HG02678 (cell line): ENCODE data around the gene CNTNAP1.
A peak's percentile ranks its signal among the peaks of the same experiment; 100 is the strongest.

Experiments used
- ATAC-seq: cut with Tn5 transposase; IDR thresholded peaks from one replicate; pipeline ENCODE4 v1.9.1; 2021; ENCODE audit warnings: mild to moderate bottlenecking, moderate library complexity; ENCODE audit not compliant: unreplicated experiment

Gene CNTNAP1

DNA sequence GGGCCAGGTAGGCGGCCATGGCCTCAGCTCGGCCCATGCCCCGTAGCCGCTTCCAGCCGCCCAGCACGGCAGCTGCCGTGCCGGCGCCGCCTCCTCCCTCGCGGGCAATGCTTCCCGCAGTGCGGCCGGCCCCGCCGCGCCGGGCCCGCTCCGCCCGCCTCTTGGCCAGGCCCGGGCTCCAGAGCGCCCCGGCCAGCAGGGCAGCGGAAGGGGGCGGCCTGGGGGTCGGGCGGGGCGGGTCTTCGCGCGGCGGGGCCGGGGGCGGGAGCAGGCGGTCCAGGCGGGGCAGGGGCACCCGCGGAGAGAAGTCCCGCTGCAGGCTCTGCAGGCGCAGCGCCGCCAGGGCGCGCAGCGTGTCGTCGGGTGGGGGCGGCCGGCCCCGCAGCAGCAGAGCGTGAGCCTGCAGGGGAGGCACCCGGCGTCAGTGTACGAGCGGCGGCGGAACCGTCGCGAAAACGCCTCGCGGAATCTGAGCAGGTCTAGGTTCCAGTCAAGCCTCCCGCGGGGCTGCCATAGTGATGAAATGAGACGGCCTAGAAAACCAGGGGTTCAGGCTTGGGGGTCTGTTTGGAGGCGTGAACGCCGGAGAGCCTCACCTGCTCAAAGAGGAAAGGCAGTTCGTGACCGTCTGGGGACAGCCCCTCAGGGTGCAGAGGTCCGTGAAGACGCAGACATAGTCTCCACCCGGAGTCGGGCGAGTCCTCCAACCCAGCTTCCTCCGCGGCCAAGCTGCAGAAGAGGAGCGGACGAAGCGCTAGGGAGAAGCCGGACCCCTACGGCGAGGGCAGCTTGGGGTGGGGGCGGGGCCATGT is 12.1 kb upstream of the CNTNAP1 start:
- ATAC-seq = no peak

DNA sequence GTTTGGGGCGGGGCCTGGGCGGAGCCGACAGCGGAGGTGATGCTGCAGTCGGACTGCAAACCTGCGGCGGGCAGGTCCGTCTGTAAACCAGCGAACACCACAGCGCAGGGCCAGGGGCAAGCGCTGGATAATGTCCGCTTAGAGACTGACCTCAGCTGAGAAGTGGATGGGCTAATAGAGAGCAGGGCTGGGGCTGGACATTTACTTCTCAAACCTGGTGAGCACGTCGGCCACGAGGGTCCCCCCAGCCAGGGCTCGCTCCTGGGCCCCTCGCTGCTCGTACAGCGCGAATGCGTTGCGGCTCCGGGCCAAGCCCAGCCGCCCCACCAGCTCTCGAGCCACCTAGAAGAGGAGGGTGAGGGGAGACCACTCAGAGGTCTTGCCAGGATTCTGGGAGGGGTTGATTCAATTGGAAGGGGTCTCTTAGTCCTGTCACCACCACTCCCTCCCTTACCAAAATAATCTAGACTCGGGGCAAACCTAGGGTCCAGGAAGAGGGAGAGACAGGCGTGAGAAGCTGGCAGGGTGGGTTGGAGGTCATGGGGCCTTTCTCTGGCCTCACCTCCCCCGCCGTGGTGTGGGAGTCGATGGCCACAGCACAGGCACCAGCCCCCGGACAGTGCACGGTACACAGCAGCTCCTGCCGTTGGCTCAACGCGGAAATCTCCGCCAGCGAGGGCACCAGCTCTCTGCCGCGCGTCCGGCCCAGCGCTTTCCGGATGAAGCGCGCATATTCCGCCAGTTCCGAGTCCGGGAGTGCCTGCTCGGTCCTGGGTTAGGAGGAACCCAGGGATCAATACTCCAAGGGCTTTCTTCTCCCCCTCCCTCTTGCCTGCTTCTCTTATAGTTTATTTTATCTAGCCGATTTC is 11.3 kb upstream of the CNTNAP1 start:
- ATAC-seq = no peak

DNA sequence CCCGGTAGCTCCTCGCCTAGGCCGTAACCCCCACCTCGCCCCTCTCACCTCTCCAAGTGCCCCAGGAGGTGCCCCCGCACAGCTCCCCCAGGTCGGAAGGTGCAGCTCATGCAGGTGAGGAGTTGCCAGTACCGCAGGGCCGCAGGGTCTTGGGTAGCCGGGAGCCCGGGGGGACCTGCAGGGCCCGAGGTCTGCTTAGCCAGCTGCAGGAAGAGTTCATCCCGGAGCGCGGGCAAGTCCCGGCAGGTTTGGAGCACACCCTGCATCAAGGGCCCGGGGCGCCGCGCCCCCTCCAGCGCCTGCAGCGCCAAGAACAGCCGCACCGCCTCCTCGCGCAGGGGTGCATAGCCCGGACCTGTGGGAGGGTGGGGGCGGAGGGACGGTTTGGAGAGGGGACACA is 10.3 kb upstream of the CNTNAP1 start:
- no peak for ATAC-seq

DNA sequence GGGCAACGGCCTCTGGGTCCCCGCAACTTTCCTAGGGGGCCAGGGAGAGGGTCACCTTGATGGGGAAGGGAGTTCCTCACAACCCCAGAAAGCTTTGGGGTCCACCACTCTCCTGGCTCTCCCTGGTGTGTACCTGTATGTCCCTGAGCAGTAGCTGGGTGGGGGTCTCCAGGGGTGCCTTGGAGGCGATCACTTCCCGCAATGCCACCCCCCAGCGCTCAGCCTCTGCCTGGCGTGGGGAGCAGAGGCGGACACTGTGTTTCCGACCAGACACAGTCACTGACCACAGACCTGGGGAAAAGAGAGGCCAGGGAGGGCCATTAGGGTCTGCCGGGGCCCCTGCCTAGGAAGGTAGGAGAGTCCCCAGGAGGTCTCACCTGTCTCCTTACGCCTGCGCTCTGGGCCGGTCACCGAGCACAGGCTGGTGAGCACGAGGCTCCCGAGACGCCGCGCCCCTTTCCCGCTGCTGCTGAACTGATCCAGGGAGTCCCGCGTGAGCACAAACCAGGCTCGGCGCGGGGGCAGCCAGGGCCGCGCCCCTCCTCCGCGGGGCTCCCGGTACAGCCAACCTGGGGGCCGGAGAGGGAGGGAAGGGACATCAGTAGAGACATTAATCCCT is 9.0 kb upstream of the CNTNAP1 start:
- ATAC-seq = no peak

DNA sequence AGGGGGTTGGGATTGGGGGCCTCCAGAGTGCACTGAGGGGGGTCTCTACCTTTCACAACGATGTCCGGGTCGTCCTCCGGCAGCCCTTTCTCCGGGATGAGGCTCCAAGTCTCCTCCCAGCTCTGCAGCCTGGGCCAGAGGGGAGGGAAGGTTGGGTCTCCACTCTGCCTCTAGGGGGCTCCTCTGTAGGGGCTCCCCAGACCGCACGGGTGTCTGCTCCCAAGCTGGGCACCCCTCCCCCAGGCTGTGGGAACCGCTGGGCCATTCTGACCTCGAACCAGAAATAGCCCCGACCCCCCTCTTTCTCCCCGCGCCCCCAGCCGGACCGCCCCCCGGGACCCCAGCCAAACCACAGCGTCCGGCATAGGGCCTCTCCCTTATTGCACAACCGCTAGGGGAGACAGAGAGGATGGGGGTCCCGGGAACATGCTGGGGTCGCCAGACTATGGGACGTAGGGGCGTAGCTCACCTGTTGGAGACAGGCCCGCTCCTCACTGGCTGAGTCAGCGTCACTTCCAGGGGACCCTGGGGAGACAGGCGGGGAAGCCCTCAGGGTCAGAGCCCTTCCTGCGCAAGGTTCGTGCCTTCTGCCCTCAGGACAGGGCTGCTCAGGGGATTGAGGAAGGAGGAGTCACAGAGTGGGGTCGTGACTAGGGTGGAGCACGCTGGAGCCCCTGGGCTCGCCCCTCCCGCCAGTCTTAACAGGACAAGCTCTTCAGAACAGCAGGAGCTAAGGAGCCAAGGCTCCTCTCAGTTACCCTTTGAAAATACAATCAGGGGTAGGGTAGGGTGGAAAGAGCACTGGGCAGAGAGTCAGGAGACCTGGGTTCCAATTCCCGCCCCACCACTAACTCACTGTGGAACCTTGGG is 8.2 kb upstream of the CNTNAP1 start:
- ATAC-seq = no peak

DNA sequence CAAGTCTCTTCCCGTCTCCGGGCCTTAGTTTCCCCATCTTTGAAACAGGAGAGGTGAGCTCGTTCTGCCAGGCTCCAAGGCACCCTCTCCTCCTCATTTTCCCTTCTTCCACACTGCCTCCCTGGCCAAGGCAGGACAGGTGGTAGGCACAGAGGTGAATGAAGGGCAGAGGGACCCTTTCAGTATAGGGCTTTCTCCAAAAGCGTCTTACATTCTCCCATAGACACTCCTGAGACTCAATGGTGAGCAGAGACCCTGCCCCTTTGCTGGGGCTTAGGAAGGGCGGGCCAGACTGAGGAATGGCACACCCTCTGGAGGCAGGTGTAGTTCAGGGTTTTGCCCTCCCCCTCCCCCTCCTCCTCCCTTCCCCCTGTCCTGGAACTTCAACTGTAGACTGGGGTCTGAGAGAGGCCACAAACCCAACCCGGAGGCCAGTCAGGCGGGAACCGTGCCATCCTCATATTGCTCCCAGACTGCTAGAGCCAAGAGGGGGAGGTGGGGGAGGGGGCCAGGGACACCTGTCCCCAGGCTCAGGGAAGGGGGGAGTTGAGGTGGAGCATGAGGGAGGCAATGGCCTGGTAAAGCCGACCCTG is 7.5 kb upstream of the CNTNAP1 start:
- no peak for ATAC-seq

DNA sequence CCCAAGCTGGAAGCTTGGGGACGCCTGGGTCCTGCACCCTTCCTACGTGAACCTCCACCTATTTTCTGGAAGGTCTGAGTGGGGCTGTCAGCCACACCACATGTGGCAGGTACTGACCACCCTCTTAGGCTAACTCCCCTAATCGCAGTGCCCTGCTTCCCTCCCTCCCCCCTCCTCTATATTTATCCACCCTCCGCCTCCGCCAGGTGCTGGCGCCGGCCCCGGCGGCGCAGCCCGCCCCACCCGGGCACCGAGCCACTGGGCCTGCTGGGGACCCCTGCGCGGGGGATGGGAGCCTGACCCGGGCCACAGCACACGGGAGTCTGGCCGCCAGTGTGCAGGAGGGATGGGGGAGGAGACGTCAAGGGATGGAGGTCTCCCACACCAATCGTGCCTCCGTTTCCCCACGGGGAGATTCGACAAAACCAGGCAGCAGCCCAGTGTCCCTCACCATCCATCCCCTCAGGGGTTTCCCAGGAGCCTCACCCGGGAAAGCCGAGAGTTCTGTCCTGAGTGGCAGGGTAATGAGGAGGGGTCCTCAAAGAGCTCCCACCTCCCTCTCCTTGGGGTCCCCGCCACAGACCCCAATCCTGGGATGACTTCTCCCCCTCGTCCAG is 6.9 kb upstream of the CNTNAP1 start:
- ATAC-seq = no peak

DNA sequence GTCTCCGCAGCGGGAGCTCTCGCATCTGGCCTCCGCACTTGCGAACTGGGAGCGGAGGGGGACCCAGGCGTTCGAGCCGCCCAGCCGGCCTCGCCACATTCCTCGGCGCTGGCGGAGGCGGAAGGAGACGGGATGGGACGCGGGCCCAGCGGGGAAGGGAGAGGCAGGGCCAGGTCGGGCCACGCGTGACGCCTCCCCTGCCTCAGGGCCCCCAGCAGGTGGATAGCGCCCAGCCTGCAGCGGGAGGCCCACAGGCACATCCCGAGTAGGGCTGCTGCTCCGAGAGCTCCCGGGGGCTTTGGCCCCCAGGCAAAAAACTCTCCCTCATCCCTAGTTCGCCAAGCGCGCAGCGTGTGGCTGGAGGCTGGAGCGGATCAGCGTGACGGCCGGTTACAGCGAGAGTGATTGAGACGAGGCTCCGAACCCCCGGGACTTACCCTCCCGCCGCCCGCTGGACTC is 6.3 kb upstream of the CNTNAP1 start:
- no peak for ATAC-seq

DNA sequence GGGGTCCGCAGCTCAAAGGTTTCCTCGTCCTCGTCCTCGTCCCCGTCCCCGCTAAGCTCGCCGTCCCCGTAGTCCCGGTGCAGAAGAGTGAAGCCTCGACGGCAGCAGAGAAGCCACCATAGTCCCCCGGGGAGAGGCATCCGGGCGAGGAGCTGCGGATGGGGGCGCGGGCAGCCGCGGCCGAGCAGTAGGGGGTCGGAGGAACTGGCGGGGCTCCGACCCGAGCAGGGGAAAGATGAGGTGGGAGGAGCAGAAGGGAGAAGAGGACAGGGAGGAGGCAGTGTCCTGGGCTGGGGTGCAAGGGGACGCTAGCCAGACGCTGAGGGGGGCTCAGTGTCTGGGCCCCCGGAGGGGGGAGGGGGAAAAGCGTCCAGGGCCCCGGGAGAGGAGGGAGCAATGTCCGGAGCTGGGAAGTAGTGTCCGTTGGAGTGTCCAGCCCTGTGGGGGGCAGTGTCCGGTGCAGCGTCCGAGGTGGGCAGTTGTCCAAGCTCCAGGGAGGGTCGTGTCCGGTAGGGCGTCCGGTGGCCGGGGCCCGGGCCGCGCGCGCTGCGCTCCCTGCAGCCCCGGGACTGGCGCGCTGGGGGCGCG is 5.8 kb upstream of the CNTNAP1 start, which contains the start of gene PLEKHH3:
TSS of gene PLEKHH3 (minus strand) at position 571 of the 588 bp plus-strand sequence. CDS start at position 140, 431 bp downstream.
- no peak for ATAC-seq

DNA sequence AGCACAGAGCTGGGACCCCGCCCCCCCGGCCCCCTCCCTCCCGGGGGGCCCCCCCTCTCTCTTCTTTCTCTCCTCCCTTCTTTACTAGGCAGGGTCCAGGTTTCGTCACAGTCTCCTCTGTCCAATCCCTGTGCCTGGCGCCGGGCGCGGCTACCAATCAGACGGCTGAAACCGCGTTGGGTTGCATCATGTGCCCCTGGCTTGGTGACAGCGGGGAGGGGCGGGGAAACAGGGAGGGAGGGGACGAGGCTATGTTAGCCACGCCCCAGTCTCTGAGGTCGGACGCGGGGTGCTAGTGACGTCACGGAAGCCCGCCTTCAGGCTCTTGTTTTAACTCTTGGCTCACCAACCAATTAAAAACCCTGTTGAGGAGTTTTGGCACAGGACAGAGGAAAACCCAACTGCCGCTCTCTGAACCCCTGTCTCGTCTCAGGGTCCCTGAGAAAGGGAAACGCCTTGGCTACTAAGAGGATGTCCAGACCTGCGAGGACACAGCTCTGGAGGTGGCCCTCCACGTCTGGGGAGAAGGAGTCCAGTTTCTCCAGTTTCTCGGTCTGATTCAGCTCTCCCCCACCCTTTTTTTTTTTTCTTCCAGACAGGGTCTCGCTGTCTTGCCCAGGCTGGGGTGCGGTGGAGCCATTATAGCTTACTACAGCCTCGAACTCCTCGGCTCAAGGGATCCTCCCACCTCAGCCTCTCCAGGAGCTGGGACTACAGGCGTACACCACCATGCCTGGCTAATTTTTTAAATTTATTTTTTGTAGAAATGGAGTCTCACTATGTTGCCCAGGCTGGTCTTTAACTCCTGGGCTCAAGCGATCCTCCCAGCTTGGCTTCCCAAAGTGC is 5.1 kb upstream of the CNTNAP1 start:
- peak; percentile 68 for ATAC-seq

DNA sequence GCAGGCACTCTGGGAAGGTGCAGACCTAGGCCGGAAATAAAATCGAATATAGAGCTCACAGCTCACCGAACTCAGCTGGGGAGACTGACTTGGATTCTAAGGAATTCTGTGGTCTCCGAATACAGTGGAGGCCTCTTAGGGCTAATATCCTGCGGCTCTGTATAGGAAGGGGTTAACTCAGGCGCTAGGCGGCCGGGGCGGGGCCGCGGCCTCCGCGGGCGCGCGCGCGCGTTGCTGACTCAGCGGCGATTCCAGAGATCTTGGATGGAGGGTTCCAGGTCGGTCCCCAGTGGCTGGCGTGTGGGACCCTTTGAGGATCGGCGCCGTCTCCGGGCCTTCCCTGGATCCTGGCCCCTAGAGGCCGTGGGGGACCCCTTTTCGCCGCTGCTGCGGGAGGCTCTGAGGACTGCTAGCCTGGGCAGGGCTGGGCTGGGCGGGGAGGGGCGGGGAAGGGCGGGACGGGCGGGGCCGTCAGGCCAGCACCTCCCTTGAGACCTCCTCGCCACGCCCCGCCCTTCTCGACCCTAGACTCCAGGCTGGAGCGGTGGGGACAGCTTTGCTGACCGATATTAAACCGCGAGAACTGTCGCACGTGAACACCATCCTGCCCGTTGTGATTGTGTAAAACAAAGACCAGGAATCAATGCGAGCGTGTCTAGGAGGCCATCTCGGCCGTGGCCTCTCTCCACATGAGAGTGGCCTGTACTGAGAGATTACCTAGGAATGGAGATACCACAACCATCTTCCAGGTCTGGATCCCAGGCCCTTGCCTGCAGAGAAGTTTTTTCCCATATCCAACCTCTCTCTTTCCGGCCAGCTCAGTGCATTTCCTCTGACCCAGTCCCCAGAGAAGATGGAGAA is 4.2 kb upstream of the CNTNAP1 start:
- peak; percentile 27 for ATAC-seq

DNA sequence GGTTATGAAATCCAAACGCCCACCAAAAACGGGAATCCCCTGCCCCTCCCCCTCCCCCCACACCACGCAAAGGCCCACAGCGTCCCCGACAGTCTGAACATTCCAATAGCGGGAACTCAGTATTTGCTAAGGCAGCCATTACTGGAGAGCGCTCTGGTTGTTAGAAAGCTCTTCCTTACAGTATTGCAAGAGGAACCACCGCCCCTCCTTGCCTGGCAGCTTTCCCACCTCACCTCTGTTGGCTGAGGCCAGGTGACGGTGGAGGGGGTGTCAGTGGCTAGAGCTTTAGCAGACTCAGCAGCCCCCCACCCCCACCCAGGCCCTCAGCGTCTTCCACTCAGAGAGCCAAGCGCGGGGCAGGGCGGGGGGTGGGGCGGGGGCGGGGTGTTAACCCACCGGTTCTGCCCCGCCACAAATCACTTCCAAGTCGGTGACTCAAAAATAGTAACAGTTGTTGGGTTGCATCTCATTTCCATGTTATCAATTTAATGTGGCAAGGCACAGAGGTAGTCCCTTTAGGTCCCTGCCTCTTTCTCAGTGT is 3.3 kb upstream of the CNTNAP1 start:
- no peak for ATAC-seq

DNA sequence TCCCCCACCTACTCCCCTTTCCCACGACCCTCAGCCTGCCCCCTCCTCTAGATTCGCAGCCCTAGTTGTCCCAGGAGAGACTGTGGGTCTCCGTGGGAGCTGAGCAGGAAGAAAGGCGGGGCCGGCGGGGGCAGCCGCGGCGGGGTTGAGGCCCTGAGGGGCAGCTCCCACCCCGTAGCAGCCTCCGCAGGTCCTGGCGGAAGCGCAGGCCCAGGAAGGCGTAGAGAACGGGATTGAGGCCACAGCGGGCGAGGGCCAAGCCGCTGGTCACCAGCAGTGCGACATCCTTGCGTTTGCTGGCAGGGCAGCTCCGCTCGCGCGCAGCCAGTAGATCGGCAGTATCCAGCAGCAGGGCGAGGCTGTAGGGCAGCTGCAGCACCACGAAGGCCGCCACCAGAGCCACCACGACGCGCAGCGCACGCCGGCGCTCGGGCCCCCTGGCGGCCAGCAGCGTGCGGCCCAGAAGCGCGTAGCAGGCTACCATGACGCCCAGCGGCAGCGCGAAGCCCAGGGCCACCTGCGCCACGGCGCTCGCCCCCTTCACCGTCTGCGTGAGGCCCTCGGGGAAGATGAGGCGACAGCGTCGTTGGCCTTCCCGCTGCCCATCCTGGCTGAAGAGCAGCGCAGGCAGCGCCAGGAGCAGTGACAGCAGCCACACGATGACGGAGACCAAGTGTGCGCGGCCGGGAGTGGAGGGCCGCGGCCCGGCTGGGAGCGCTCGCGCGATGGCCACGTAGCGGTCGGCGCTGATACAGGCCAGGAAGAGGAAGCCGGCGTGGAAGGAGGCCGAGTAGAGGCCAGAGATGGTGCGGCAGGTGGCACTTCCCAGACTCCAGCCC is 2.6 kb upstream of the CNTNAP1 start:
- no peak for ATAC-seq

DNA sequence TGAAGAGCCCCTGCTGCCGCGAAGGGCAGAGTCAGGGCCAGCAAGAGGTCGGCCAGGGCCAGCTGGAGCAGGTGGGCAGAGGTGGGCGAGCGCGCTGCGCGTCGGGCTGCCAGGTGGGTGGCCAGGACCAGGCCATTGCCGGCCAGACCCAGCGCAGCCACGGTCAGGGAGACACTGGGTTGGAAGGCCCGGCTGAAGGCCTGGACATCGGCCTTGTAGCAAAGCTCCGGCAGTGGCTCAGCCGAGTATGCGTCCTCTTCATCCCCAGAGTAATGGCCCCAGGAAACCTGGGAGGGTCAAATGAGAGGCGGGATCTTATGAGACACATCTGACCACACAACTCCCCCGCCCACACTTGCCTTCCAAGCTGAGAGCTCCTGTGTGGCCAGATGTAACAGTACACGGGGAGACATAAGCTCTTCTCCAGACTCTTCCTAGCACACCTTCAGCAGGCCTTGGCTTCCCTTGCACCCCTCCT is 2.0 kb upstream of the CNTNAP1 start:
- no peak for ATAC-seq

DNA sequence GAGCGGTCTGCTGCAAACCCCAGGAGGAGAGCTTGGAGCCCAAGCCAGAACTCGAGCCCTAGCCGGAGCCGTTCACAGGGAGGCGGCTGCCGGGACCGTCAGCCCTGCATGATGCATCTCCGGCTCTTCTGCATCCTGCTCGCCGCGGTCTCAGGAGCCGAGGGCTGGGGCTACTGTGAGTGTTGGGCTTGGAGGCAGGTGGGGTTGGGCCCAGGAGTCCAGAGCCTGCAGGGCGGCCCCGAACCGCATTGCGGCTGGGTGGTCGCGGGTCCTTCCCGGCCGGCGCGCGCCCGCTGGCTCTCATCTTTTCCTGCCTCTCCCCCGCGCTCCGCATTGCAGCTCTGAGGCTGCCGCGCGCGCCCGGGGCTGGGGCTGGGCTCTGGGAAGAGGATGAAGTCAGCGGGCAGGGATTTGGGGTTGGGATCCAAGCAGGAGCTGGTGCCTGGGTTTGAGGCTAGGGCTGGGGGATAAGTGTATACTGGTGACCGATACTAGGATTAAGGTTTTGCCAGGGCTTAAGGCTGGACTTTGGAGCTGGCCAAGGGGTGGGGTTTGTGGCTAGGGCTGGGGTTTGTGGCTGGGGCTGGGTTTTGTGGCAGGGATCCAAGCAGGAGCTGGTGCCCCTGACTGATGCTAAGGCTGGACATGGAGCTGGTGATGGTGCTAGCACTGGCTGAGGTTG is 532 bp downstream of the CNTNAP1 start:
- no peak for ATAC-seq
